Measurements from ENCODE around the gene NEUROD4.
"Not testable (repeated sequence)": the region's sequence is repeated elsewhere in the genome, so short reads cannot be mapped to it uniquely, and the experiment has no call there.

DNA sequence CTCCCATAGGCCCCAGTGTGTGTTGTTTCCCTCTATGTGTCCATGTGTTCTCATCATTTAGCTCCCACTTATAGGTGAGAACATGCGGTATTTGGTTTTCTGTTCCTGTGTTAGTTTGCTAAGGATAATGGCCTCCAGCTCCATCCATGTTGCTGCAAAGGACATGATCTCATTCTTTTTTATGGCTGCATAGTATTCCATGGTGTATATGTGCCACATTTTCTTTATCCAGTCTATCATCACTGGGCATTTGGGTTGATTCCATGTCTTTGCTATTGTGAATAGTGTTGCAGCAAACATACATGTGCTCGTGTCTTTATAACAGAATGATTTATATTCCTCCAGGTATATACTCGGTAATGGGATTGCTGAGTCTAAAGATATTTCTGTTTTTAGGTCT, 33.0 kb upstream of the NEUROD4 start:
- TF ChIP-seq, protein P1, sequence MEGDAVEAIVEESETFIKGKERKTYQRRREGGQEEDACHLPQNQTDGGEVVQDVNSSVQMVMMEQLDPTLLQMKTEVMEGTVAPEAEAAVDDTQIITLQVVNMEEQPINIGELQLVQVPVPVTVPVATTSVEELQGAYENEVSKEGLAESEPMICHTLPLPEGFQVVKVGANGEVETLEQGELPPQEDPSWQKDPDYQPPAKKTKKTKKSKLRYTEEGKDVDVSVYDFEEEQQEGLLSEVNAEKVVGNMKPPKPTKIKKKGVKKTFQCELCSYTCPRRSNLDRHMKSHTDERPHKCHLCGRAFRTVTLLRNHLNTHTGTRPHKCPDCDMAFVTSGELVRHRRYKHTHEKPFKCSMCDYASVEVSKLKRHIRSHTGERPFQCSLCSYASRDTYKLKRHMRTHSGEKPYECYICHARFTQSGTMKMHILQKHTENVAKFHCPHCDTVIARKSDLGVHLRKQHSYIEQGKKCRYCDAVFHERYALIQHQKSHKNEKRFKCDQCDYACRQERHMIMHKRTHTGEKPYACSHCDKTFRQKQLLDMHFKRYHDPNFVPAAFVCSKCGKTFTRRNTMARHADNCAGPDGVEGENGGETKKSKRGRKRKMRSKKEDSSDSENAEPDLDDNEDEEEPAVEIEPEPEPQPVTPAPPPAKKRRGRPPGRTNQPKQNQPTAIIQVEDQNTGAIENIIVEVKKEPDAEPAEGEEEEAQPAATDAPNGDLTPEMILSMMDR (conservative IDR thresholded peaks at IDR 0.05 in 1 of 2, IDR thresholded peaks at IDR 0.05 in 1 of 2; ENCODE audit: low read depth in 1 of 2, low read length in 2 of 2): not testable (repeated sequence)
- TF ChIP-seq EZH2 (IDR thresholded peaks at IDR 0.05; ENCODE audit: low read length, missing control alignments): not testable (repeated sequence)
